ENCODE measurements around the gene MACROH2A2.

GRCh38 chr10:70139151-70139996, 86.7 kb downstream of the MACROH2A2 start:
- TF ChIP-seq, protein P1, sequence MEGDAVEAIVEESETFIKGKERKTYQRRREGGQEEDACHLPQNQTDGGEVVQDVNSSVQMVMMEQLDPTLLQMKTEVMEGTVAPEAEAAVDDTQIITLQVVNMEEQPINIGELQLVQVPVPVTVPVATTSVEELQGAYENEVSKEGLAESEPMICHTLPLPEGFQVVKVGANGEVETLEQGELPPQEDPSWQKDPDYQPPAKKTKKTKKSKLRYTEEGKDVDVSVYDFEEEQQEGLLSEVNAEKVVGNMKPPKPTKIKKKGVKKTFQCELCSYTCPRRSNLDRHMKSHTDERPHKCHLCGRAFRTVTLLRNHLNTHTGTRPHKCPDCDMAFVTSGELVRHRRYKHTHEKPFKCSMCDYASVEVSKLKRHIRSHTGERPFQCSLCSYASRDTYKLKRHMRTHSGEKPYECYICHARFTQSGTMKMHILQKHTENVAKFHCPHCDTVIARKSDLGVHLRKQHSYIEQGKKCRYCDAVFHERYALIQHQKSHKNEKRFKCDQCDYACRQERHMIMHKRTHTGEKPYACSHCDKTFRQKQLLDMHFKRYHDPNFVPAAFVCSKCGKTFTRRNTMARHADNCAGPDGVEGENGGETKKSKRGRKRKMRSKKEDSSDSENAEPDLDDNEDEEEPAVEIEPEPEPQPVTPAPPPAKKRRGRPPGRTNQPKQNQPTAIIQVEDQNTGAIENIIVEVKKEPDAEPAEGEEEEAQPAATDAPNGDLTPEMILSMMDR (IDR thresholded peaks at IDR 0.05; ENCODE audit: low read depth, low read length), result no peak
- no peak for TF ChIP-seq POLR2A (IDR thresholded peaks at IDR 0.05; ENCODE audit: extremely low read depth, insufficient read length)
- no peak for TF ChIP-seq MYC (IDR thresholded peaks at IDR 0.05; ENCODE audit: low read depth, low read length)
